ENCODE measurements around the gene ADARB1. TPM values are rescaled to one million over a fixed set of nuclear protein-coding genes. Genes with fewer than 3 reads are reported as not detected.

The ADARB1 gene
- total RNA-seq, 1 experiment from 2014 or later, result 12.1 TPM

DNA sequence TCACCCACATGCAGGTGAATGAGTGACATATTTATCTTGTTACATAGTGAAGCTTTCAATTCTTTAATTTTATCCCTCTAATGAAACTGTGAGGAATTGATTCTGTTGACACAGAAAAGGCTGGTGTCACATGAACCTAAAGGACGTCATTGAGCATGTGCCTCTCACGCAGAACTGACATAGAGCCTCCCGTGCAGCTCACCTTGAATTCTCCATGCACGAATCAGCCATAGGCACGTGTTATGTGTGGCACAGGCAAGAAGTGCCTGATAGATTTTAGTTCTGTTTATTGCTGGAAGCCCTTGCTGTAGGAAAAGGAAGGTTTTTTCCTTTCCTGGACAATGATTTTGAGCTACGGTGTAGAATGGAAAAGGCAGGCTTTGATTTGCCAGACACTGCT lies 11.3 kb downstream of the ADARB1 start:
- H3K4me1 ChIP-seq (replicated peaks; ENCODE audit: insufficient read depth), result no peaks in the 10 kb centered on the region
- no peaks in the 10 kb centered on the region for H4K20me1 ChIP-seq (ENCODE audit: insufficient read depth)
- no peak overlapping the region for H3K4me2 ChIP-seq
- no peaks in the 10 kb centered on the region for H3K9me2 ChIP-seq (ENCODE audit: insufficient read depth)
- ChIA-PET POLR2A (ENCODE audit: unreplicated experiment) (interaction anchor here (0.6 kb wide), 1 partner anchor 12 kb away, joined by 5 read pairs; no protein-coding TSS in a partner anchor), CTCF (no interaction called here)
- no peaks in the 10 kb centered on the region for H3K9me3 ChIP-seq (ENCODE audit: insufficient read depth, low read depth)
- no peaks in the 10 kb centered on the region for H3K36me3 ChIP-seq (ENCODE audit: low read depth)
- no peaks in the 10 kb centered on the region for H3K27me3 ChIP-seq (ENCODE audit: insufficient read depth, low read depth)
- DNase-seq, result peak in 1 of 2 experiments; percentile 6
- BruUV-seq (replicated peaks), result no TSS peak
- intact Hi-C loops (cut with micrococcal nuclease; ENCODE audit: unreplicated experiment), result no loop called here
- H3K79me2 ChIP-seq (ENCODE audit: low read depth), result no peaks in the 10 kb centered on the region
- H3F3A ChIP-seq (ENCODE audit: insufficient read depth, low read depth), result no peaks in the 10 kb centered on the region
- no peak overlapping the region for H3K4me3 ChIP-seq
- H2AFZ ChIP-seq, result no peak overlapping the region
- H3K27ac ChIP-seq, result no peak overlapping the region
- TF ChIP-seq EZH2 (IDR thresholded peaks at IDR 0.05; ENCODE audit: low read depth), result no peak
- TF ChIP-seq, protein P1, sequence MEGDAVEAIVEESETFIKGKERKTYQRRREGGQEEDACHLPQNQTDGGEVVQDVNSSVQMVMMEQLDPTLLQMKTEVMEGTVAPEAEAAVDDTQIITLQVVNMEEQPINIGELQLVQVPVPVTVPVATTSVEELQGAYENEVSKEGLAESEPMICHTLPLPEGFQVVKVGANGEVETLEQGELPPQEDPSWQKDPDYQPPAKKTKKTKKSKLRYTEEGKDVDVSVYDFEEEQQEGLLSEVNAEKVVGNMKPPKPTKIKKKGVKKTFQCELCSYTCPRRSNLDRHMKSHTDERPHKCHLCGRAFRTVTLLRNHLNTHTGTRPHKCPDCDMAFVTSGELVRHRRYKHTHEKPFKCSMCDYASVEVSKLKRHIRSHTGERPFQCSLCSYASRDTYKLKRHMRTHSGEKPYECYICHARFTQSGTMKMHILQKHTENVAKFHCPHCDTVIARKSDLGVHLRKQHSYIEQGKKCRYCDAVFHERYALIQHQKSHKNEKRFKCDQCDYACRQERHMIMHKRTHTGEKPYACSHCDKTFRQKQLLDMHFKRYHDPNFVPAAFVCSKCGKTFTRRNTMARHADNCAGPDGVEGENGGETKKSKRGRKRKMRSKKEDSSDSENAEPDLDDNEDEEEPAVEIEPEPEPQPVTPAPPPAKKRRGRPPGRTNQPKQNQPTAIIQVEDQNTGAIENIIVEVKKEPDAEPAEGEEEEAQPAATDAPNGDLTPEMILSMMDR (conservative IDR thresholded peaks at IDR 0.05), result no peak

DNA sequence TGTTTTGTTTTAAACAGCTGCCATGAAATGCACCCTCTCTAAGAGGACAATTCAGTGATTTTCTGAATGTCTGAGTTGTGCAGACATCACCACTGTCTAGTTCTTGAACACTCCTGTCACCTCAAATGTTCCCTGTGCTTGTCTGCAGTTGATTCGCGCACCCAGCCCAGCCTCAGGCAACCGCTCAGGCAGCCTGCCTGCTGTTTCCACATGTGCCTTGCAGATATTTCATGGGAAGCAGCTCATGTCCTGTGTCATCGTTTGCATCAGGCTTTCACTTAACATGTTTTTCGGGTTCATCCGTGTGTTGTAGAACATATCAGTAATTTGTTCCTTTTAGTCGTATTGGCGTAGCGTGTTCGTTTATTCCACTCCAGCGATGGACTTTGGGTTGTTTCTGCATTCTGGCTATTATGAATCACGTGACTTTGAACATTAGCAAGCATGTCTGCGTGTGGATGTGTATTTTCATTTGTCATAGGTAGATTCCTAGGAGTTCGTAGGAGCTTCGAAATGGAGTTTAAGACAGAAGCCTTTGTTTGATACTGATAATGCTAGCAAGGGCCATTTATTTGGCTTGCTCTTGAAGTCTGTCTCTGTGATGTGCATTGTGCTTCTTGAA lies 12.1 kb downstream of the ADARB1 start:
- BruUV-seq (replicated peaks), result no TSS peak
- ChIA-PET POLR2A (ENCODE audit: unreplicated experiment) (interaction anchor here (0.6 kb wide), 1 partner anchor 13 kb away, joined by 5 read pairs; no protein-coding TSS in a partner anchor), CTCF (no interaction called here)
- Histone ChIP-seq H3K4me3 (no peak overlapping the region), H3K36me3 (ENCODE audit: low read depth) (no peaks in the 10 kb centered on the region), H3K79me2 (ENCODE audit: low read depth) (no peaks in the 10 kb centered on the region), H3K4me2 (no peak overlapping the region), H3F3A (ENCODE audit: insufficient read depth, low read depth) (no peaks in the 10 kb centered on the region), H3K27ac (no peak overlapping the region), H3K4me1 (replicated peaks; ENCODE audit: insufficient read depth) (no peaks in the 10 kb centered on the region), H3K27me3 (ENCODE audit: insufficient read depth, low read depth) (no peaks in the 10 kb centered on the region), H2AFZ (no peak overlapping the region), H4K20me1 (ENCODE audit: insufficient read depth) (no peaks in the 10 kb centered on the region), H3K9me3 (ENCODE audit: insufficient read depth, low read depth) (no peaks in the 10 kb centered on the region), H3K9me2 (ENCODE audit: insufficient read depth) (no peaks in the 10 kb centered on the region)
- TF ChIP-seq, protein P1 (conservative IDR thresholded peaks at IDR 0.05), result no peak
- no peak for TF ChIP-seq EZH2 (IDR thresholded peaks at IDR 0.05; ENCODE audit: low read depth)
- DNase-seq, result no peak
- intact Hi-C loops (cut with micrococcal nuclease; ENCODE audit: unreplicated experiment), result no loop called here

DNA sequence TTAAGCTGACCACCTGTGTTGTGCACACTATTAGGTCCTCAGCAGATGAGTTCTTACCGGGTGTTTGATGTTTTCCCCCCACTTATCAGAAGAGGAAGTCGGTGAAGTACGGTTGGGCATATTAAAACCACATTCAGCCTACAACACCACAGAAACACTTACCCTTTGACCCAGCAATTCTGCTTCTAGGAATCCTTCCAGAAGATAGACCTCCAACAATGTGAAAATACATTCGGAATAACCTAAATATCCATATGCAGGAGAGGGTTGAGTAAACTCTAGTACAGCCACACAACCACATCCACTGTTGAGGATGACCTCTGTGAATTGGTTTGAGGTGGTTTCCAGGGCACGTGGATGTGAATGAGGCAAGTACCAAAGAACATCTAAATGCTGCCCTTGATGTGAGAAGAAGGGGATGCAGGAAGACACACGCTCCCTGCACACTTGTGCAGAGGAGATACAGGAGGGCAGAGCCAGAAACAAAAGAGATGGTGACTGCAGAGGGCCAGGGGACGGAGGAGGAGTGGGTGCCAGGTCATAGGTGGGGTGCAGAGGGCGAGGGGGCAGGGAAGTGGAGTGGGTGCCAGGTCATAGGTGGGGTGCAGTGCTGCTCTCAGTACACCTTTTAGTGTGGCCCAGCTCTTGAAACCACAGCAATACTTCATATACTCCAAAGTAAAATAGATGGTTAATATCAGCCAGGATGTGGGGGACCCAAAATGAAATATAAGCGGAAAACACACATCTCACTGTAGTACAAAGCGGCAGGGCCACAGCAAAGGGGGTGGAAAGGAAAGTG lies 12.8 kb downstream of the ADARB1 start:
- Histone ChIP-seq H3K27me3 (ENCODE audit: insufficient read depth, low read depth) (no peaks in the 10 kb centered on the region), H3K9me3 (ENCODE audit: insufficient read depth, low read depth) (no peaks in the 10 kb centered on the region), H2AFZ (no peak overlapping the region), H3K4me2 (no peak overlapping the region), H3K4me3 (no peak overlapping the region), H3K4me1 (replicated peaks; ENCODE audit: insufficient read depth) (no peaks in the 10 kb centered on the region), H3K79me2 (ENCODE audit: low read depth) (no peaks in the 10 kb centered on the region), H3F3A (ENCODE audit: insufficient read depth, low read depth) (no peaks in the 10 kb centered on the region), H3K27ac (no peak overlapping the region), H3K9me2 (ENCODE audit: insufficient read depth) (no peaks in the 10 kb centered on the region), H4K20me1 (ENCODE audit: insufficient read depth) (no peaks in the 10 kb centered on the region), H3K36me3 (ENCODE audit: low read depth) (no peaks in the 10 kb centered on the region)
- DNase-seq, result no peak
- ChIA-PET POLR2A (ENCODE audit: unreplicated experiment) (no interaction called here), CTCF (no interaction called here)
- no peak for TF ChIP-seq EZH2 (IDR thresholded peaks at IDR 0.05; ENCODE audit: low read depth)
- TF ChIP-seq, protein P1 (conservative IDR thresholded peaks at IDR 0.05), result no peak
- BruUV-seq (replicated peaks), result no TSS peak
- intact Hi-C loops (cut with micrococcal nuclease; ENCODE audit: unreplicated experiment), result no loop called here
